Measurements from ENCODE around the gene HAP1. TPM values are rescaled to one million over a fixed set of nuclear protein-coding genes. Genes with fewer than 3 reads are reported as not detected.

The HAP1 gene
- total RNA-seq (0.03 and 0.08 TPM in 2 replicates), polyA plus RNA-seq (0.18 and 0.44 TPM in 2 replicates)

- peak; percentile 65 for TF ChIP-seq EZH2 (IDR thresholded peaks at IDR 0.05; ENCODE audit: borderline replicate concordance)
- peak; percentile 28 for TF ChIP-seq EZH2phosphoT487 (IDR thresholded peaks at IDR 0.05; ENCODE audit: low read depth, severe bottlenecking, unreplicated experiment)
- no peak for TF ChIP-seq CTCF (IDR thresholded peaks at IDR 0.05; ENCODE audit: poor library complexity)
- no peaks in the 10 kb centered on the region for H3K36me3 ChIP-seq (replicated peaks; ENCODE audit: insufficient read depth, low read depth)
- H3K9me2 ChIP-seq (replicated peaks; ENCODE audit: insufficient read depth) = no peaks in the 10 kb centered on the region
- no peaks in the 10 kb centered on the region for H4K20me1 ChIP-seq (ENCODE audit: insufficient read depth, poor library complexity, severe bottlenecking)
- peak within 1 kb of the TSS; percentile 99 for H3K4me2 ChIP-seq
- peak within 1 kb of the TSS; percentile 66 for H2AFZ ChIP-seq
- no peaks in the 10 kb centered on the region for H3K79me2 ChIP-seq
- DNase-seq (ENCODE audit: low spot score) = peak; percentile 43
- WGBS (ENCODE audit: low lambda C conversion rate, missing lambda C conversion rate) = 1% methylated on average over 76 of the region's 77 CpGs
- peaks cover 19% of the 10 kb centered on the region for H3K4me1 ChIP-seq (ENCODE audit: insufficient read depth)
- H3K9me3 ChIP-seq (ENCODE audit: low read depth) = no peaks in the 10 kb centered on the region
- peak within 1 kb of the TSS; percentile 64 for H3K4me3 ChIP-seq
- H3K27ac ChIP-seq = no peak within 1 kb of the TSS
- H3K27me3 ChIP-seq = peaks cover 72% of the 10 kb centered on the region
Measured at GRCh38 chr17:41734139-41734948, at the start of gene HAP1. HAP1 (minus strand) TSS chr17:41734643; CDS start chr17:41734634, 9 bp downstream.

- Histone ChIP-seq H3K9me3 (ENCODE audit: low read depth) (no peaks in the 10 kb centered on the region), H3K4me2 (peak overlapping the region; percentile 85), H3K4me1 (ENCODE audit: insufficient read depth) (peaks cover 25% of the 10 kb centered on the region), H3K27me3 (no peaks in the 10 kb centered on the region), H4K20me1 (ENCODE audit: insufficient read depth, poor library complexity, severe bottlenecking) (peaks cover 73% of the 10 kb centered on the region), H3K4me3 (no peak overlapping the region), H3K9me2 (replicated peaks; ENCODE audit: insufficient read depth) (no peaks in the 10 kb centered on the region), H3K27ac (peak overlapping the region; percentile 44), H3K36me3 (replicated peaks; ENCODE audit: insufficient read depth, low read depth) (no peaks in the 10 kb centered on the region), H2AFZ (no peak overlapping the region), H3K79me2 (peaks cover 85% of the 10 kb centered on the region)
- DNase-seq (ENCODE audit: low spot score) = no peak
- TF ChIP-seq EZH2phosphoT487 (IDR thresholded peaks at IDR 0.05; ENCODE audit: low read depth, severe bottlenecking, unreplicated experiment) (no peak), EZH2 (IDR thresholded peaks at IDR 0.05; ENCODE audit: borderline replicate concordance) (no peak), CTCF (IDR thresholded peaks at IDR 0.05; ENCODE audit: poor library complexity) (no peak)
- WGBS (ENCODE audit: low lambda C conversion rate, missing lambda C conversion rate) = 94% methylated on average over 4 of the region's 4 CpGs
Measured at GRCh38 chr17:41782142-41782541, 47.7 kb upstream of the HAP1 start.

GRCh38 chr17:41781404-41782110 is 47.1 kb upstream of the HAP1 start:
- Histone ChIP-seq H3K4me3 (no peak overlapping the region), H2AFZ (no peak overlapping the region), H3K4me2 (peak overlapping the region; percentile 85), H3K27ac (peak overlapping the region; percentile 44), H3K4me1 (ENCODE audit: insufficient read depth) (peaks cover 27% of the 10 kb centered on the region), H3K27me3 (no peaks in the 10 kb centered on the region), H3K9me3 (ENCODE audit: low read depth) (no peaks in the 10 kb centered on the region), H4K20me1 (ENCODE audit: insufficient read depth, poor library complexity, severe bottlenecking) (peaks cover 77% of the 10 kb centered on the region), H3K9me2 (replicated peaks; ENCODE audit: insufficient read depth) (no peaks in the 10 kb centered on the region), H3K79me2 (peaks cover 91% of the 10 kb centered on the region), H3K36me3 (replicated peaks; ENCODE audit: insufficient read depth, low read depth) (no peaks in the 10 kb centered on the region)
- no peak for TF ChIP-seq CTCF (IDR thresholded peaks at IDR 0.05; ENCODE audit: poor library complexity)
- no peak for TF ChIP-seq EZH2phosphoT487 (IDR thresholded peaks at IDR 0.05; ENCODE audit: low read depth, severe bottlenecking, unreplicated experiment)
- TF ChIP-seq EZH2 (IDR thresholded peaks at IDR 0.05; ENCODE audit: borderline replicate concordance) = no peak
- 84% methylated on average over 13 of the region's 13 CpGs for WGBS (ENCODE audit: low lambda C conversion rate, missing lambda C conversion rate)
- peak; percentile 12 for DNase-seq (ENCODE audit: low spot score)

All from hepatocyte (in vitro differentiated cells).